GM20000 (cell line): Measurements from ENCODE around the gene UGT1A3.

Experiments used
- DNase-seq: peaks from one replicate; pipeline ENCODE4 v3.0.0; 2012; ENCODE audit warnings: low spot score
- TF ChIP-seq, protein P1 (sequence below): IDR thresholded peaks from 2 replicates; pipeline ENCODE4 v1.5.1; 2012; ENCODE audit warnings: mild to moderate bottlenecking, control low read depth; ENCODE audit errors: extremely low read depth, missing control alignments

Gene UGT1A3

DNA sequence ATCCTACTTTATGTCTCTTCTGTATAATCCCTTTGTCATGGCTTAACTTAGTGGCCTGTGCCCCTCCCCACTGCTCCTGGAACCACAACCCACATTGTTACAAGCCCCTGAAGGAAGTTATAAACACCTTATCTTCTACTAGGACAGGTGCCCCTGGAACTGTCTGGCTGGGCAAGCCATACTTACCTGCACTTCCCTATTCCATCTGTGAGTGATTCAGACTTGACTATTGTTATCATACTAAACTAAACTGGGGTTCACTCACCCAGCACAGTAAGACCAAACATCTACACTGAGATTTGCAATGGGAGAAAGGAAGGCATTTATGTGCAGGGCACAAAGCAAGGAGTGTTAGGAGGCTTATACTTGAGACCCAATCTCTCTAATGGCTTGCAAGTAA is 39.8 kb upstream of the UGT1A3 start:
- DNase-seq, result no peak
- TF ChIP-seq, protein P1, sequence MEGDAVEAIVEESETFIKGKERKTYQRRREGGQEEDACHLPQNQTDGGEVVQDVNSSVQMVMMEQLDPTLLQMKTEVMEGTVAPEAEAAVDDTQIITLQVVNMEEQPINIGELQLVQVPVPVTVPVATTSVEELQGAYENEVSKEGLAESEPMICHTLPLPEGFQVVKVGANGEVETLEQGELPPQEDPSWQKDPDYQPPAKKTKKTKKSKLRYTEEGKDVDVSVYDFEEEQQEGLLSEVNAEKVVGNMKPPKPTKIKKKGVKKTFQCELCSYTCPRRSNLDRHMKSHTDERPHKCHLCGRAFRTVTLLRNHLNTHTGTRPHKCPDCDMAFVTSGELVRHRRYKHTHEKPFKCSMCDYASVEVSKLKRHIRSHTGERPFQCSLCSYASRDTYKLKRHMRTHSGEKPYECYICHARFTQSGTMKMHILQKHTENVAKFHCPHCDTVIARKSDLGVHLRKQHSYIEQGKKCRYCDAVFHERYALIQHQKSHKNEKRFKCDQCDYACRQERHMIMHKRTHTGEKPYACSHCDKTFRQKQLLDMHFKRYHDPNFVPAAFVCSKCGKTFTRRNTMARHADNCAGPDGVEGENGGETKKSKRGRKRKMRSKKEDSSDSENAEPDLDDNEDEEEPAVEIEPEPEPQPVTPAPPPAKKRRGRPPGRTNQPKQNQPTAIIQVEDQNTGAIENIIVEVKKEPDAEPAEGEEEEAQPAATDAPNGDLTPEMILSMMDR, result no peak

DNA sequence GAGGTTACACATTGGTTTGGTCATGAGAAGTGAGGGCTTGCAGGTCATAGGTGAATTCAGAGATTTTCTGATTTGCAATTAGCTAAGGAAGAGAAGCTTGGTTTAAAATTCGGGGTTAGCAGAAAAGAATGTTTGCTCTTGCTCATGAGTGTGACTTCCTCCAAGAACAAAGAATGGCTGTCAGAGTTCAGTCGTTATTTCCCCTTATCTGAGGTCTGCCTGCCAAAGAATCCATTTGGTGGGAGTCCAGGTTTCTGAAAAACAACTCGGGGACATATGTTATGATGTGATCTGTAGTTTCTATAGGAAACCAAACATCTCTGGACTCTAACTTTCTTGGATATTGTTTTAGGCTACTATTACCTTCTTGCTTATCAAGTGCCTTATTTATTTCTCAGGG is 39.3 kb upstream of the UGT1A3 start:
- DNase-seq, result no peak
- TF ChIP-seq, protein P1, result no peak

DNA sequence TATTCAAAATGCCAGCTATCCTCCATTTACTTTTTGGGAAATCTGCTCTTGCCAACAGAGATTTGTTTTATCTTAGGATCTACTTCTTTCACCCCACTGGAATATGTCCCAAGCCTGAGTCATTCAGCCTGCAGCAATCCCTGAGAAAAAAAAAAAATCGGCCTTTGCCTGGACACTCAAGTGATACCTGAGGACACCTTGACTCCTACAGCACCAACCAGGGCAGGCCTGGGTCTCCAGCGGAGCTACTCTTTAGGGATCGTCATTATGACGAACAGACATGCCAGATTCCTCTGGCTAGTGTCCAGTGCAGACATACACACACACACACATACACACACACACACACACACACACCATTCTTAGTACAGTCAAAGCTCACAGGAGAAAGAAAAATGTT is 38.4 kb upstream of the UGT1A3 start:
- TF ChIP-seq, protein P1, result no peak
- no peak for DNase-seq

DNA sequence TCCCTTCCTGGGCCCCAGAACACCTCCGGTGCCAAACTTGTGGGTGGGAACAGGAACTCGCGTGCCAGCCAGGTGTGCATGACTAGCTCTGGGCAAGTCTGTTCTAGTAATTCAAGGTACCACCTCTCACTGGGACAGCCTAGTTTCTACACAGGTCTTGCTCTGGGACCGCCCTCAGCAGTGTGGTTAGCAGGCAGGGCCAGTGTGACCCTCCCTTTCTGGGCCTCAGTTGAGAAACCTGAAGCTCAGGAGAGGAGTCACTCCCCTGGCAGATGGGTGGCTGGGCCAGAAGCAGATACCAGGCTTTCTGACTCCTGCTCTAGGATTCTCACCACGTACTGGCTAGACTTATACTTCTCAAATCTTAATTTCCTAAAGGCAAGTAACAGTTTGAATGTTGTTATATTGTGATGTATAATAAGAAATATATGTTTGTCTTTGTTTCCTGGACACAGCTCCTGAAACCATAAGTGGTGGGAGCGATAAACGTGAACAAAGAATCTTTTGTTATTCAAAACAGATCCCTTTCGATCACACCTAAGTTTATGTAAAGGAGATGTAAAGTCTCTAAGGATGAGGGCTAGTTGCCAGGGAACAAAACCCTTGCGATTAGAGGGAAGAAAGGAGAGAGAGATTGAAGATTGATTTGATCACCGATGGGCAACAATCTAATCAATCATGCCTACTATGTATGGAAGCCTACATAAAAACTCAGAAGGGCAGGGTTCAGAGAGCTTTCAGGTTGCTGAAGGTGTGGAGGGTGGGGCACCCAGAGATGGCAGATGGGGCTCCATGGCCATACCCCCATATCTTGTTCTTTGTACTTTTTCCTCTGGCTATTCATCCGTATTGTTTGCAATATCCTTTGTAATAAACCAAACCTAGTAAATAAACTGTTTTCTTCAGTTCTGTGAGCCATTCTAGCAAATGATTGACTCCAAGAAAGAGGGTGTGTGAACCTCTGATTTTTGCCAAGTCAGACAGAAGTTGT is 37.1 kb upstream of the UGT1A3 start:
- TF ChIP-seq, protein P1, result no peak
- DNase-seq, result no peak

DNA sequence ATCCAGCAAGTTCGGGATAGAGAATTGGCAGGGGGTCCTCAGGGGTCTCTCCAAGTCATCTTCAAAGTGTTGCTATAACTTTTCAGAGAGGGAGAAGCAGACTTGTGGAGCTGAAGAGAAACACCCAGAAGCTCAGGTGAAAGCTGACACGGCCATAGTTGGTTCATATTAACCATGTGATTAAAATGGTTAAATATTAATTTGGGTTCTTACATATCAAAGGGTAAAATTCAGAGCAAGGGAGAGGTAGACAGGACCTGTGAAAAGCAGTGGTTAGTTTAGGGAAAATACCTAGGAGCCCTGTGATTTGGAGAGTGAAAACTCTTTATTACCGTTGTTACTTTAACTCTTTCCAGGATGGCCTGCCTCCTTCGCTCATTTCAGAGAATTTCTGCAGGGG is 36.2 kb upstream of the UGT1A3 start, which contains the start of gene UGT1A6:
Gene UGT1A6, plus strand, starts transcription at position 243 of the 400 bp plus-strand sequence. Its CDS starts 115 bp downstream, at position 358.
- DNase-seq, result no peak
- TF ChIP-seq, protein P1, result no peak

DNA sequence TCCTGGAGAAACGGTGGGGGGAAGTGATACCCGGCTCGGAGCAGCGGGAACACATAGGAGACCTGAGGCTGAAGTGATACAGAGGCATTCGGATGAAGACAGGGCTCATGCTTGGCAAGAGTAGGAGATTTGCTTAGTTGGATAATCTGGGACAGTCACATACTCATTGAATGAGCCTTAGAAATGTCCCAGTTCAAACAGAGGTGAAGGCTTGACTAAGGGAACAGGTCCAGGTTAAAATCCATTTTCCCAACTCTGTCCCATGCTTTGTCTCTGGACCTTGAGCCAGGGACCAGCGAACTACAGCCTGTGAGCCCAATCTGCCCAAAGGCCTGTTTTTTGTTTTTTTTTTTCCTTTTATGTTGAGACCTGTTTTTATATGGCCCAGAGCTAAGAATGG is 34.9 kb upstream of the UGT1A3 start:
- no peak for DNase-seq
- TF ChIP-seq, protein P1, result no peak

DNA sequence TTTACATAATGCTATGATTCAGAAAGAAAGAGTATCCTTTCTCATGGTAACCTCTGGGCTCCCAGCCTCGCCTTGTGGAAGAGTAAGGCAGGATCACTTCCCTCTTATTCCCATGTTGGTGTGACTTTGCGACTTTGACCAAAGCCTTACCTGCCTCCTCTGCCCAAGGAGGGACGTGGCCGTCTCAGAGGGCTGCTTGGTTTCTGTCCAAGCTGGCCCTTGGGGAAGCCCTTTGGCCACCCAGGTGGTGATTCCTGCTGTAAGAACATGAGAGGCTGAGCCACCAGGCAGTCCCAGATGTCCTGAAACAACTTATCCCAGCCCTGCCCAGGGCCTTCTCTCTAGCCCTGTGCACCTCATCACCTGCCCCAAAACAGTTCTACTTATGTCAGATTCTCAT is 30.1 kb upstream of the UGT1A3 start:
- no peak for DNase-seq

More for the DNA sequence above, 30.1 kb upstream of the UGT1A3 start:
- TF ChIP-seq, protein P1, result no peak
